HepG2 (cell line): ENCODE data around the gene PRSS36. TPM values are rescaled to one million over a fixed set of nuclear protein-coding genes. Genes with fewer than 3 reads are reported as not detected.

Experiments
- ATF4 ChIP-seq, 2 experiments: fragments of 450-650 bp in 1 of 2; sonication (generic) in 1 of 2; formaldehyde crosslinking; IDR thresholded peaks; 2 replicates each; pipeline versions ENCODE4 v1.5.0 to v1.8.0; 2020 to 2022; ENCODE audit warnings: mild to moderate bottlenecking in 1 of 2, missing genetic modification reagents in 1 of 2
- CTCF ChIP-seq: sonication (generic); formaldehyde crosslinking; IDR thresholded peaks from 2 replicates; pipeline ENCODE4 v1.5.0; 2020; ENCODE audit warnings: mild to moderate bottlenecking, missing genetic modification reagents, moderate library complexity
- ELF3 ChIP-seq: IDR thresholded peaks from 2 replicates; pipeline ENCODE4 v1.6.1; 2016; ENCODE audit warnings: missing genetic modification reagents, missing compliant biosample characterization
- ESRRA ChIP-seq: sonication (generic); formaldehyde crosslinking; IDR thresholded peaks from 2 replicates; pipeline ENCODE4 v1.5.1; 2020; ENCODE audit warnings: mild to moderate bottlenecking, low read depth, missing genetic modification reagents
- HHEX ChIP-seq: IDR thresholded peaks from 2 replicates; pipeline ENCODE4 v1.6.1; 2016; ENCODE audit warnings: control low read depth
- HINFP ChIP-seq: sonication (generic); formaldehyde crosslinking; IDR thresholded peaks from 2 replicates; pipeline ENCODE4 v1.4.0; 2020; ENCODE audit warnings: low read depth, mild to moderate bottlenecking, missing genetic modification reagents
- MED13 ChIP-seq: sonication (generic); formaldehyde crosslinking; IDR thresholded peaks from 2 replicates; pipeline ENCODE4 v1.5.0; 2020; ENCODE audit warnings: missing genetic modification reagents
- PATZ1 ChIP-seq: sonication (generic); formaldehyde crosslinking; IDR thresholded peaks from 2 replicates; pipeline ENCODE4 v1.4.0; 2020; ENCODE audit warnings: missing genetic modification reagents
- PHF21A ChIP-seq: sonication (generic); formaldehyde crosslinking; IDR thresholded peaks from 2 replicates; pipeline ENCODE4 v1.5.0; 2020; ENCODE audit warnings: mild to moderate bottlenecking, missing genetic modification reagents
- RBFOX2 ChIP-seq: fragments of 200-400 bp; formaldehyde crosslinking; IDR thresholded peaks from 2 replicates; pipeline ENCODE4 v1.6.1; 2017; ENCODE audit warnings: low read depth, mild to moderate bottlenecking, low read length
- TAF1 ChIP-seq: sonication (generic); formaldehyde crosslinking; IDR thresholded peaks from 2 replicates; pipeline ENCODE4 v1.4.0; 2020; ENCODE audit warnings: missing genetic modification reagents
- THAP11 ChIP-seq: IDR thresholded peaks from 2 replicates; pipeline ENCODE4 v1.6.1; 2016; ENCODE audit warnings: missing biosample characterization, missing genetic modification reagents
- ZBTB20 ChIP-seq: sonication (generic); formaldehyde crosslinking; IDR thresholded peaks from 2 replicates; pipeline ENCODE4 v1.8.1; 2023; ENCODE audit warnings: missing genetic modification reagents, low read depth, mild to moderate bottlenecking, borderline replicate concordance
- ZBTB46 ChIP-seq: sonication (generic); formaldehyde crosslinking; IDR thresholded peaks from 2 replicates; pipeline ENCODE4 v1.4.0; 2020; ENCODE audit warnings: mild to moderate bottlenecking, missing genetic modification reagents, borderline replicate concordance
- ZNF446 ChIP-seq: sonication (generic); formaldehyde crosslinking; IDR thresholded peaks from 2 replicates; pipeline ENCODE4 v1.5.0; 2020; ENCODE audit warnings: mild to moderate bottlenecking, missing genetic modification reagents
- ZNF710 ChIP-seq: sonication (generic); formaldehyde crosslinking; IDR thresholded peaks from 2 replicates; pipeline ENCODE4 v1.5.0; 2020; ENCODE audit warnings: mild to moderate bottlenecking, missing genetic modification reagents, borderline replicate concordance
- polyA plus RNA-seq, 8 experiments: library from polyadenylated mRNA; depleted of rRNA in 3 of 8; stranded (reverse) in 7 of 8; unstranded in 1 of 8; fragments of >200 nt; fragmentation: Illumina TruSeq in 4 of 8; extraction: Trizol in 4 of 8; gene quantifications; 2 replicates each; pipeline versions ENCODE4 v1.2.1 to v1.2.3, GENCODE V29; 2011 to 2016; ENCODE audit warnings: low read depth in 4 of 8, missing spikeins in 1 of 8, mixed read lengths in 1 of 8; ENCODE audit not compliant: insufficient read depth in 1 of 8
- total RNA-seq, 5 experiments: library from RNA; depleted of rRNA; stranded (reverse); fragments of >200 nt; fragmentation: Illumina TruSeq; extraction: Trizol; gene quantifications; 2 replicates each; pipeline ENCODE4 v1.2.3, GENCODE V29; 2016; ENCODE audit warnings: low read depth in 1 of 5

The PRSS36 gene
- total and polyA plus RNA-seq, 2 of the 13 experiments (the other 11 are each of a cell fraction or from before 2014, with no cell fraction given), result 1.5 to 2.1 TPM

GRCh38 chr16:31117384-31118222, 32.3 kb downstream of the PRSS36 start, which contains the start of gene KAT8 (continued):
- peak; percentile 91; the same call in 1 of the 2 replicates for TF ChIP-seq HINFP (CRISPR knock-in tag)
- TF ChIP-seq ZBTB20 (CRISPR knock-in tag), result peak; percentile 81
- peak in 1 of 2 experiments; percentile 87; a peak in 2 of 4 replicates for TF ChIP-seq ATF4 (CRISPR knock-in tag; IDR thresholded peaks at IDR 0.05)
- peak; percentile 45; the same call in 1 of the 2 replicates for TF ChIP-seq PATZ1
- peak; percentile 10; the same call in 1 of the 2 replicates for TF ChIP-seq CTCF (CRISPR knock-in tag)
- peak; percentile 97 for TF ChIP-seq THAP11 (CRISPR knock-in tag)
- peak; percentile 99 for TF ChIP-seq RBFOX2
- 0 out of 2 replicates have a peak, but pooled peaks have one; percentile 70 for TF ChIP-seq ZNF710 (CRISPR knock-in tag)
- TF ChIP-seq HHEX, result no peak
- peak; percentile 69 for TF ChIP-seq ELF3
- no peak for TF ChIP-seq ZBTB46
- peak; percentile 91 for TF ChIP-seq TAF1 (CRISPR knock-in tag)
- peak; percentile 76 for TF ChIP-seq PHF21A (CRISPR knock-in tag)
- TF ChIP-seq MED13 (CRISPR knock-in tag), result peak; percentile 72; the same call in 1 of the 2 replicates
- TF ChIP-seq ZNF446, result no peak
- TF ChIP-seq ESRRA (CRISPR knock-in tag), result 0 out of 2 replicates have a peak, but pooled peaks have one; percentile 35
